H1 (cell line): Measurements from ENCODE around the gene MBD5. TPM values are rescaled to one million over a fixed set of nuclear protein-coding genes. Genes with fewer than 3 reads are reported as not detected.

Experiments used
- CTCF ChIA-PET: fragments of 300-600 bp; sonication (Branson Sonifier 250); formaldehyde crosslinking; loops from one replicate; lab custom pipeline; 2021; ENCODE audit not compliant: partially characterized antibody; lab: Charles Lee
- POLR2A ChIA-PET: fragments of 300-600 bp; sonication (Branson Sonifier 250); formaldehyde crosslinking; loops from one replicate; lab custom pipeline; 2021; ENCODE audit warnings: inconsistent platforms; ENCODE audit not compliant: partially characterized antibody; lab: Charles Lee
- DNase-seq, 2 experiments: peaks; one replicate each; pipeline versions ENCODE4 v3.0.0 to v3.0.0-alpha.2; 2010 to 2022; ENCODE audit warnings: low spot score in 2 of 2, low read depth in 1 of 2, mixed read lengths in 1 of 2
- FAIRE-seq: peaks from 2 replicates; lab custom pipeline; 2011; peaks lifted over from hg19 to GRCh38; lab: Jason Lieb, UNC
- H2AFZ ChIP-seq: 2 replicates; pipeline ENCODE4 v1.8.1; 2012; ENCODE audit warnings: low read length, inconsistent platforms
- H2AK5ac ChIP-seq: 2 replicates; pipeline ENCODE4 v1.6.1; 2013; ENCODE audit warnings: low read depth, low read length
- H2BK120ac ChIP-seq: replicated peaks from 2 replicates; pipeline ENCODE3; 2013; ENCODE audit warnings: low read depth, low read length, inconsistent platforms
- H2BK12ac ChIP-seq: 2 replicates; pipeline ENCODE4 v1.6.1; 2013; ENCODE audit warnings: low read depth, low read length
- H2BK15ac ChIP-seq: 2 replicates; pipeline ENCODE4 v1.6.1; 2013; ENCODE audit warnings: low read length
- H2BK20ac ChIP-seq: 2 replicates; pipeline ENCODE4 v1.6.1; 2013; ENCODE audit warnings: low read length
- H2BK5ac ChIP-seq: 2 replicates; pipeline ENCODE4 v1.6.1; 2013; ENCODE audit warnings: low read depth, low read length
- H3K14ac ChIP-seq: 2 replicates; pipeline ENCODE4 v1.6.1; 2013; ENCODE audit warnings: inconsistent platforms; ENCODE audit not compliant: insufficient read length
- H3K18ac ChIP-seq: 2 replicates; pipeline ENCODE4 v1.6.1; 2013; ENCODE audit warnings: low read length; ENCODE audit errors: extremely low read depth
- H3K23ac ChIP-seq: 2 replicates; pipeline ENCODE4 v1.6.1; 2013; ENCODE audit warnings: inconsistent platforms; ENCODE audit not compliant: insufficient read length
- H3K23me2 ChIP-seq: 2 replicates; pipeline ENCODE4 v1.6.1; 2013; ENCODE audit warnings: low read depth, low read length
- H3K27ac ChIP-seq: 2 replicates; pipeline ENCODE4 v1.6.1; 2011; ENCODE audit warnings: low read depth, low read length, inconsistent platforms
- H3K27me3 ChIP-seq, 4 experiments: replicated peaks in 1 of 4; 1 replicate in 1 of 4; 2 replicates in 3 of 4; pipeline versions ENCODE4 v1.6.1 to v1.8.1; 2011 to 2013; ENCODE audit warnings: low read length in 3 of 4, mild to moderate bottlenecking in 3 of 4, inconsistent platforms in 2 of 4, mixed read lengths in 2 of 4, moderate library complexity in 1 of 4; ENCODE audit not compliant: control insufficient read depth in 3 of 4, insufficient read depth in 3 of 4; ENCODE audit errors: extremely low read depth in 1 of 4
- H3K36me3 ChIP-seq, 4 experiments: 2 replicates each; pipeline versions ENCODE4 v1.6.1 to v1.8.1; 2011 to 2013; ENCODE audit warnings: mild to moderate bottlenecking in 4 of 4, low read length in 3 of 4, moderate library complexity in 2 of 4, control low read depth in 1 of 4, inconsistent platforms in 1 of 4; ENCODE audit not compliant: insufficient read depth in 4 of 4, control insufficient read depth in 2 of 4
- H3K4ac ChIP-seq: replicated peaks from 2 replicates; pipeline ENCODE3; 2013; ENCODE audit warnings: low read length, low read depth, mixed read lengths, inconsistent platforms; ENCODE audit not compliant: insufficient read length
- H3K4me1 ChIP-seq, 4 experiments: replicated peaks in 1 of 4; 1 replicate in 1 of 4; 2 replicates in 3 of 4; pipeline versions ENCODE4 v1.6.1 to v1.8.1; 2011 to 2013; ENCODE audit warnings: low read length in 3 of 4, inconsistent platforms in 2 of 4, mixed read lengths in 1 of 4; ENCODE audit not compliant: insufficient read depth in 4 of 4, control insufficient read depth in 3 of 4
- H3K4me2 ChIP-seq, 2 experiments: 2 replicates each; pipeline versions ENCODE4 v1.6.1 to v1.8.1; 2011 to 2013; ENCODE audit warnings: low read depth in 2 of 2, low read length in 2 of 2, control low read depth in 1 of 2, inconsistent platforms in 1 of 2, mild to moderate bottlenecking in 1 of 2; ENCODE audit not compliant: insufficient read depth in 1 of 2
- H3K4me3 ChIP-seq, 4 experiments: fragments of 200-600, 300-600 bp in 1 of 4; sonication (generic), shearing (Covaris generic), sonication (Bioruptor Twin) in 1 of 4; 2 replicates each; pipeline versions ENCODE4 v1.5.1 to v1.8.1; 2011 to 2016; ENCODE audit warnings: low read length in 4 of 4, low read depth in 3 of 4, control low read depth in 2 of 4, inconsistent platforms in 2 of 4, mild to moderate bottlenecking in 2 of 4, mixed read lengths in 1 of 4, moderate library complexity in 1 of 4; ENCODE audit not compliant: insufficient read depth in 2 of 4; ENCODE audit errors: extremely low read depth in 1 of 4
- H3K56ac ChIP-seq: replicated peaks from 2 replicates; pipeline ENCODE3; 2013; ENCODE audit warnings: low read depth, mild to moderate bottlenecking, mixed read lengths, low read length, inconsistent platforms; ENCODE audit not compliant: insufficient read length
- H3K79me1 ChIP-seq: 2 replicates; pipeline ENCODE4 v1.6.1; 2013; ENCODE audit warnings: low read depth, low read length, control low read depth
- H3K79me2 ChIP-seq, 2 experiments: 2 replicates each; pipeline versions ENCODE4 v1.6.1 to v1.8.1; 2012 to 2013; ENCODE audit warnings: low read length in 2 of 2, mild to moderate bottlenecking in 2 of 2, inconsistent platforms in 1 of 2; ENCODE audit not compliant: insufficient read depth in 2 of 2, control insufficient read depth in 1 of 2
- H3K9ac ChIP-seq, 4 experiments: replicated peaks in 1 of 4; 1 replicate in 1 of 4; 2 replicates in 3 of 4; pipeline versions ENCODE4 v1.6.1 to v1.8.1; 2011 to 2013; ENCODE audit warnings: low read depth in 3 of 4, low read length in 3 of 4, control low read depth in 2 of 4, mild to moderate bottlenecking in 2 of 4, moderate library complexity in 2 of 4, inconsistent platforms in 1 of 4; ENCODE audit errors: extremely low read depth in 1 of 4
- H3K9me3 ChIP-seq, 2 experiments: 2 replicates each; pipeline versions ENCODE4 v1.6.1 to v1.8.1; 2012 to 2013; ENCODE audit warnings: mild to moderate bottlenecking in 2 of 2, moderate library complexity in 2 of 2, control low read depth in 1 of 2, inconsistent platforms in 1 of 2, low read depth in 1 of 2, low read length in 1 of 2, mixed read lengths in 1 of 2; ENCODE audit not compliant: insufficient read depth in 2 of 2
- H4K20me1 ChIP-seq, 2 experiments: replicated peaks in 1 of 2; 2 replicates each; pipeline versions ENCODE3 to v1.8.1; 2011 to 2013; ENCODE audit warnings: inconsistent platforms in 2 of 2, low read length in 2 of 2, mild to moderate bottlenecking in 1 of 2; ENCODE audit not compliant: insufficient read depth in 2 of 2, control insufficient read depth in 1 of 2
- H4K5ac ChIP-seq: 2 replicates; pipeline ENCODE4 v1.6.1; 2013; ENCODE audit warnings: low read length, low read depth, mixed read lengths, inconsistent platforms; ENCODE audit not compliant: insufficient read length
- H4K8ac ChIP-seq: 2 replicates; pipeline ENCODE4 v1.8.0; 2013; ENCODE audit warnings: mild to moderate bottlenecking, moderate library complexity, low read length, inconsistent platforms; ENCODE audit not compliant: insufficient read depth; ENCODE audit errors: extremely low read depth
- H4K91ac ChIP-seq: replicated peaks from 2 replicates; pipeline ENCODE3; 2013; ENCODE audit warnings: low read length, mixed read lengths, inconsistent platforms; ENCODE audit not compliant: insufficient read length
- MAX ChIP-seq: IDR thresholded peaks from 2 replicates; pipeline ENCODE4 v1.6.1; 2012; ENCODE audit warnings: inconsistent platforms
- SIX5 ChIP-seq: IDR thresholded peaks from 2 replicates; pipeline ENCODE4 v1.6.1; 2011; ENCODE audit warnings: mild to moderate bottlenecking, low read depth, low read length
- WGBS, 2 experiments: shearing (Covaris generic) in 1 of 2; methylation state at CpG; one replicate each; pipeline versions ENCODE4 v1.1.6 to v1.1.7; 2013 to 2015; ENCODE audit warnings: low lambda C conversion rate in 2 of 2, mixed read lengths in 2 of 2, inconsistent platforms in 1 of 2, low coverage in 1 of 2, missing lambda C conversion rate in 1 of 2; ENCODE audit not compliant: insufficient replicate concordance in 2 of 2, insufficient coverage in 1 of 2, insufficient read length in 1 of 2; ENCODE audit errors: extremely low coverage in 1 of 2, missing lambda C conversion rate in 1 of 2; 5-methylcytosine and 5-hydroxymethylcytosine counted together
- long read RNA-seq, 2 experiments: library from RNA in 1 of 2; library from capped mRNA in 1 of 2; stranded (forward); transcript quantifications; one replicate each; pipeline ENCODE4 v2.0.0, GENCODE V29; 2021; ENCODE audit warnings: inconsistent platforms in 1 of 2
- polyA minus RNA-seq, 3 experiments: library from RNA; depleted of rRNA, polyadenylated mRNA; stranded (reverse); fragments of >200 nt; gene quantifications; 1 replicate in 2 of 3; 2 replicates in 1 of 3; pipeline ENCODE4 v1.2.3, GENCODE V29; 2011
- polyA plus RNA-seq, 7 experiments: library from polyadenylated mRNA; depleted of rRNA in 3 of 7; stranded (reverse) in 5 of 7; unstranded in 2 of 7; fragments of >200 nt in 5 of 7; fragments of 200-250 nt in 2 of 7; gene quantifications; 1 replicate in 5 of 7; 2 replicates in 1 of 7; 4 replicates in 1 of 7; pipeline versions ENCODE4 v1.2.1 to v1.2.3, GENCODE V29; 2011 to 2013; ENCODE audit warnings: missing spikeins in 2 of 7, mixed read lengths in 2 of 7
- total RNA-seq: library from RNA; stranded (reverse); fragmentation: NEBNext Ultra II Directional; extraction: Animal tissue kit (Norgen Biotek cat#: 25700); gene quantifications from 2 replicates; pipeline ENCODE4 v1.2.1, GENCODE V29; 2021
- TF ChIP-seq, protein P1 (sequence below): IDR thresholded peaks from 2 replicates; pipeline ENCODE4 v1.6.1; 2012; ENCODE audit warnings: inconsistent platforms

Gene MBD5
- total RNA-seq (29.4 and 29.6 TPM in 2 replicates), polyA plus RNA-seq (2011; rRNA removed) (8.5 and 9.7 TPM in 2 replicates), polyA minus RNA-seq (2011; rRNA and poly(A)+ RNA removed) (69.0 and 69.1 TPM in 2 replicates)
- polyA plus RNA-seq (2011; cell fraction: cytosol; rRNA removed), result 9.0 TPM
- 28.9 TPM for polyA plus RNA-seq (2011; cell fraction: nucleus; rRNA removed)
- polyA plus RNA-seq (2012, experiment 1 of 2), result 8.2 to 12.8 TPM (median 9.4 TPM) in 4 replicates
- 1.4 TPM for polyA plus RNA-seq (2012, experiment 2 of 2)
- polyA plus RNA-seq (2013, experiment 1 of 2), result 10.5 TPM
- 11.4 TPM for polyA plus RNA-seq (2013, experiment 2 of 2)
- 17.1 TPM for polyA minus RNA-seq (2011; cell fraction: cytosol; rRNA and poly(A)+ RNA removed)
- polyA minus RNA-seq (2011; cell fraction: nucleus; rRNA and poly(A)+ RNA removed), result 272 TPM
- long read RNA-seq, experiment 1, full-length matches to known transcripts, result 1 of 7 reads
- long read RNA-seq, experiment 1, partial matches to known transcripts, result 1 of 7 reads
- long read RNA-seq, experiment 1, other reads (novel, unspliced or antisense), result 5 of 7 reads
- long read RNA-seq, experiment 2, full-length matches to known transcripts, result 5 of 9 reads
- long read RNA-seq, experiment 2, partial matches to known transcripts, result 1 of 9 reads
- long read RNA-seq, experiment 2, other reads (novel, unspliced or antisense), result 3 of 9 reads

DNA sequence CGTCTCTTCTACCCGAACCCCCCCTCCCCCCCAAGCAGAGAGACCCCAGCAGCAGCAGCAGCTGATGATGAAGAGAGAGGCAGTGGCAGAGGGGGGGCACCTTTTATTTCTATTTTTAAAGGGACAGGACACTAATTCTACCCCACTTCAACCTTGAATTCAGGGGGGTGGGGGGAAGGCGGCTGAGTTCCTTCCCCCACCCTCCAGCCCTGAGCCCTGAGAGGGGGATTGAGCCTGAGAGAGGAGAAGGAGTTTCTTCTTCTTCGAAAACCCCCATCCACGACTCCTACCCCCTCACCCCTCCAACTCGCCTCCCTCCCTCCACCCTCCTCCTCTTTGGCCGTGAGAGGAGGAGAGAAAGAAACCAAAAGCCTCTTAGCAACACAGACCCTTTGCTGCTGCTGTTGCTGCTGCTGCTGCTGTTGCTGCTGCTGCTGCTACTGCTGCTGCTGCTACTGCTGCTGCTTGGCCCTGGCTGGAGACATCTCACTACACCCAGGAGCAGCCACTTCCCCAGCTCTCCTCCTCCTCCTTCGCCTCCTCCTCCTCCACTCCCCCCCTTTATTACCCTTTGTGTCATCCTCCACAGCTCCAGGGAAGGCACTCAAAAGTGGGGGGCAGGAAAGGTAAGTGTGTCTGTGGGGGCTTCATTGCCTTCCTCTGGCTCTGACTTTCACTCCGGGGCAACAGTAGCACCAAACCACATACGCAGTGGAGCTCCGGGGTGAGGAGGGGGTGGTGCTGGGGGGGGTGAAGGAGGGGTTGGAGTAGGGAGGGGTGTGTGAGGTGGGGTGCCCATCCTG is at the start of gene MBD5:
TSS of gene MBD5 (plus strand) at position 33 of the 803 bp plus-strand sequence.
- H4K91ac ChIP-seq, result peak within 1 kb of the TSS; percentile 70
- H2AFZ ChIP-seq, result peak within 1 kb of the TSS; percentile 75; the same call in 1 of the 2 replicates
- peaks cover 13 to 85% of the 10 kb centered on the region in 2 experiments for H3K79me2 ChIP-seq
- peak within 1 kb of the TSS; percentile 35; the same call in 1 of the 2 replicates for H2BK12ac ChIP-seq
- CTCF ChIA-PET, result interaction anchor here (0.7 to 1.8 kb wide), 13 partner anchors 8 to 941 kb away, joined by 3 to 8 read pairs (median 4); no protein-coding TSS in a partner anchor
- H3K27ac ChIP-seq, result peak within 1 kb of the TSS; percentile 83
- no peak for FAIRE-seq
- H3K56ac ChIP-seq, result peak within 1 kb of the TSS; percentile 82
- DNase-seq, result peak; percentile 5 to 62
- peak within 1 kb of the TSS; percentile 95 for H2BK5ac ChIP-seq
- H2BK15ac ChIP-seq, result no peak within 1 kb of the TSS
- H4K20me1 ChIP-seq, result peaks cover 7 to 8% of the 10 kb centered on the region in 2 experiments
- WGBS, 2 experiments, result 0% methylated on average over 2 of the region's 11 CpGs; no CpG with 5 or more reads in 1 of the 2 experiments
- H2BK120ac ChIP-seq, result no peak within 1 kb of the TSS
- H3K27me3 ChIP-seq, result no peaks in the 10 kb centered on the region
- peak within 1 kb of the TSS; percentile 94 for H3K18ac ChIP-seq
- H3K23me2 ChIP-seq, result peaks cover 6% of the 10 kb centered on the region
- H3K9ac ChIP-seq, result peak within 1 kb of the TSS; percentile 59 to 92 (median 90)
- 0 out of 2 replicates have a peak within 1 kb of the TSS, but pooled peaks have one; percentile 21 for H2BK20ac ChIP-seq
- peak within 1 kb of the TSS; percentile 40 for H3K4ac ChIP-seq
- no peak within 1 kb of the TSS for H2AK5ac ChIP-seq
- H3K14ac ChIP-seq, result no peak within 1 kb of the TSS
- H3K4me3 ChIP-seq, result peak within 1 kb of the TSS; percentile 84 to 99 (median 96)
- H3K4me2 ChIP-seq, result peak within 1 kb of the TSS; percentile 85 to 99
- H4K8ac ChIP-seq, result peak within 1 kb of the TSS; percentile 97; the same call in 1 of the 2 replicates
- no peak within 1 kb of the TSS for H3K23ac ChIP-seq
- H3K4me1 ChIP-seq, result no peaks in the 10 kb centered on the region; a peak in 2 of 7 replicates
- peaks cover 3% of the 10 kb centered on the region; the same call in 1 of the 2 replicates for H3K79me1 ChIP-seq
- peaks cover 0 to 4% (median 0%) of the 10 kb centered on the region in 4 experiments; a peak in 1 of 8 replicates for H3K36me3 ChIP-seq
- POLR2A ChIA-PET, result interaction anchor here (0.6 to 2.1 kb wide), 15 partner anchors 8 to 731 kb away, joined by 3 to 8 read pairs (median 3); no protein-coding TSS in a partner anchor
- H4K5ac ChIP-seq, result peak within 1 kb of the TSS; percentile 96
- H3K9me3 ChIP-seq, result no peaks in the 10 kb centered on the region
- TF ChIP-seq, protein P1, sequence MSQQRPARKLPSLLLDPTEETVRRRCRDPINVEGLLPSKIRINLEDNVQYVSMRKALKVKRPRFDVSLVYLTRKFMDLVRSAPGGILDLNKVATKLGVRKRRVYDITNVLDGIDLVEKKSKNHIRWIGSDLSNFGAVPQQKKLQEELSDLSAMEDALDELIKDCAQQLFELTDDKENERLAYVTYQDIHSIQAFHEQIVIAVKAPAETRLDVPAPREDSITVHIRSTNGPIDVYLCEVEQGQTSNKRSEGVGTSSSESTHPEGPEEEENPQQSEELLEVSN, result no peak
- TF ChIP-seq MAX, result no peak
- no peak for TF ChIP-seq SIX5
